C4-2B (cell line): ENCODE results near the gene TMEM221.

Experiments used
- ZFX ChIP-seq: fragments of 450-650 bp; IDR thresholded peaks from 2 replicates; pipeline ENCODE4 v1.6.1; 2017
- TF ChIP-seq, protein P1 (sequence below): fragments of 450-650 bp; conservative IDR thresholded peaks from 2 replicates; pipeline ENCODE4 v1.5.1; 2017; ENCODE audit warnings: mild to moderate bottlenecking

DNA sequence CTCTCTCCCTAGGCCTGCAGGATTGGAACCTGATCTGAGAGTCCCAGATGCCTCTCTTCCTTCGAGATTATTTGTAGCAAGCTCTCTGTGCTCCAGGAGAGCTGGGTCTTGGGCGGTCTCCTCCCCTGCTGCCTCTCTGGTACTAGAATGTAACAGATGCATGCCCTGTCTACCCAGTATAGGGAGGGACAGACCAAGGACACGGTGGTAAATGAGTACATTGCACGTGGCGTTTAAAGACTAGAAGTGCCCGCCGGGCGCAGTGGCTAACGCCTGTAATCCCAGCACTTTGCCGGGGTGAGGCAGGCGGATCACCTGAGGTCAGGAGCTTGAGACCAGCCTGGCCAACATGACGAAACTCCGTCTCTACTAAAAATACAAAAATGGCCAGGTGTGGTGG lies 33.5 kb upstream of the TMEM221 start:
- TF ChIP-seq, protein P1, sequence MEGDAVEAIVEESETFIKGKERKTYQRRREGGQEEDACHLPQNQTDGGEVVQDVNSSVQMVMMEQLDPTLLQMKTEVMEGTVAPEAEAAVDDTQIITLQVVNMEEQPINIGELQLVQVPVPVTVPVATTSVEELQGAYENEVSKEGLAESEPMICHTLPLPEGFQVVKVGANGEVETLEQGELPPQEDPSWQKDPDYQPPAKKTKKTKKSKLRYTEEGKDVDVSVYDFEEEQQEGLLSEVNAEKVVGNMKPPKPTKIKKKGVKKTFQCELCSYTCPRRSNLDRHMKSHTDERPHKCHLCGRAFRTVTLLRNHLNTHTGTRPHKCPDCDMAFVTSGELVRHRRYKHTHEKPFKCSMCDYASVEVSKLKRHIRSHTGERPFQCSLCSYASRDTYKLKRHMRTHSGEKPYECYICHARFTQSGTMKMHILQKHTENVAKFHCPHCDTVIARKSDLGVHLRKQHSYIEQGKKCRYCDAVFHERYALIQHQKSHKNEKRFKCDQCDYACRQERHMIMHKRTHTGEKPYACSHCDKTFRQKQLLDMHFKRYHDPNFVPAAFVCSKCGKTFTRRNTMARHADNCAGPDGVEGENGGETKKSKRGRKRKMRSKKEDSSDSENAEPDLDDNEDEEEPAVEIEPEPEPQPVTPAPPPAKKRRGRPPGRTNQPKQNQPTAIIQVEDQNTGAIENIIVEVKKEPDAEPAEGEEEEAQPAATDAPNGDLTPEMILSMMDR = no peak
- TF ChIP-seq ZFX = no peak
